Liver (tissue), 9 donors: ENCODE results near the gene ZNF829. TPM values are rescaled to one million over a fixed set of nuclear protein-coding genes. Genes with fewer than 3 reads are reported as not detected.

Experiments used
- DNase-seq: peaks from one replicate; pipeline ENCODE4 v3.0.0-alpha.2; 2017; ENCODE audit warnings: low spot score
- H3K27ac ChIP-seq, 2 donors: one replicate each; pipeline ENCODE4 v1.7.0; 2013; ENCODE audit warnings: inconsistent platforms in 2 of 2, low read length in 2 of 2, control low read depth in 1 of 2, low read depth in 1 of 2, mild to moderate bottlenecking in 1 of 2
- H3K27me3 ChIP-seq, 4 donors: one replicate each; pipeline versions ENCODE4 v1.6.1 to v1.7.0; 2013; ENCODE audit warnings: low read length in 3 of 4, inconsistent platforms in 1 of 4, mild to moderate bottlenecking in 1 of 4, moderate library complexity in 1 of 4; ENCODE audit not compliant: control insufficient read depth in 4 of 4, insufficient read depth in 4 of 4
- H3K36me3 ChIP-seq, 4 donors: one replicate each; pipeline versions ENCODE4 v1.6.1 to v1.7.0; 2013; ENCODE audit warnings: low read length in 3 of 4, mild to moderate bottlenecking in 3 of 4, low read depth in 1 of 4, moderate library complexity in 1 of 4; ENCODE audit not compliant: control insufficient read depth in 4 of 4, insufficient read depth in 3 of 4
- H3K4me1 ChIP-seq, 4 donors: one replicate each; pipeline versions ENCODE4 v1.6.1 to v1.7.0; 2013; ENCODE audit warnings: low read length in 3 of 4, mild to moderate bottlenecking in 3 of 4, moderate library complexity in 1 of 4; ENCODE audit not compliant: control insufficient read depth in 4 of 4, insufficient read depth in 4 of 4
- H3K4me3 ChIP-seq, 3 donors: one replicate each; pipeline versions ENCODE4 v1.6.1 to v1.7.0; 2013; ENCODE audit warnings: low read length in 3 of 3, control low read depth in 1 of 3, low read depth in 1 of 3, mild to moderate bottlenecking in 1 of 3
- H3K9ac ChIP-seq, 2 donors: one replicate each; pipeline ENCODE4 v1.7.0; 2013; ENCODE audit warnings: low read length in 2 of 2, mild to moderate bottlenecking in 2 of 2, moderate library complexity in 2 of 2, control low read depth in 1 of 2, low read depth in 1 of 2
- H3K9me3 ChIP-seq, 4 donors: one replicate each; pipeline versions ENCODE4 v1.6.1 to v1.7.0; 2013; ENCODE audit warnings: low read length in 3 of 4; ENCODE audit not compliant: control insufficient read depth in 4 of 4
- FOXA1 ChIP-seq: IDR thresholded peaks from 2 replicates; pipeline ENCODE4 v1.6.1; 2016; ENCODE audit warnings: antibody characterized with exemption
- FOXA2 ChIP-seq: IDR thresholded peaks from 2 replicates; pipeline ENCODE4 v1.6.1; 2016; ENCODE audit warnings: antibody characterized with exemption
- GABPA ChIP-seq, 2 donors: IDR thresholded peaks in 1 of 2; conservative IDR thresholded peaks in 1 of 2; 2 replicates each; pipeline ENCODE4 v1.6.1; 2016; ENCODE audit warnings: antibody characterized with exemption in 2 of 2, mild to moderate bottlenecking in 1 of 2, moderate library complexity in 1 of 2
- HNF4A ChIP-seq, 2 donors: conservative IDR thresholded peaks; 2 replicates each; pipeline ENCODE4 v1.6.1; 2016; ENCODE audit warnings: antibody characterized with exemption in 2 of 2, mild to moderate bottlenecking in 2 of 2
- JUND ChIP-seq, 2 donors: IDR thresholded peaks; 2 replicates each; pipeline ENCODE4 v1.6.1; 2016; ENCODE audit warnings: antibody characterized with exemption in 2 of 2
- NR2F2 ChIP-seq: IDR thresholded peaks from 2 replicates; pipeline ENCODE4 v1.6.1; 2016; ENCODE audit warnings: antibody characterized with exemption
- RAD21 ChIP-seq, 2 donors: IDR thresholded peaks; 2 replicates each; pipeline ENCODE4 v1.6.1; 2016; ENCODE audit warnings: antibody characterized with exemption in 2 of 2, mild to moderate bottlenecking in 2 of 2
- RXRA ChIP-seq, 2 donors: IDR thresholded peaks; 2 replicates each; pipeline ENCODE4 v1.6.1; 2017 to 2018; ENCODE audit warnings: antibody characterized with exemption in 2 of 2, mild to moderate bottlenecking in 1 of 2
- SP1 ChIP-seq: IDR thresholded peaks from 2 replicates; pipeline ENCODE4 v1.6.1; 2018; ENCODE audit warnings: antibody characterized with exemption, mild to moderate bottlenecking
- TAF1 ChIP-seq: conservative IDR thresholded peaks from 2 replicates; pipeline ENCODE4 v1.6.1; 2016; ENCODE audit warnings: antibody characterized with exemption, mild to moderate bottlenecking
- YY1 ChIP-seq: IDR thresholded peaks from 2 replicates; pipeline ENCODE4 v1.6.1; 2016; ENCODE audit warnings: antibody characterized with exemption, mild to moderate bottlenecking
- WGBS: extraction: QIAGEN DNeasy Blood & Tissue Kit; methylation state at CpG from one replicate; pipeline ENCODE4 v1.1.7; 2013; 5-methylcytosine and 5-hydroxymethylcytosine counted together
- polyA plus RNA-seq, 2 donors: library from polyadenylated mRNA; stranded (reverse) in 1 of 2; unstranded in 1 of 2; fragments of 200-250 nt in 1 of 2; fragments of >200 nt in 1 of 2; fragmentation: Nextera tagmentation in 1 of 2; extraction: Ambion mirVana in 1 of 2; gene quantifications; one replicate each; pipeline versions ENCODE4 v1.2.1 to v1.2.3, GENCODE V29; 2013 to 2015
- total RNA-seq, 2 donors: library from RNA; depleted of rRNA; stranded (reverse); fragments of >200 nt; gene quantifications; one replicate each; pipeline ENCODE4 v1.2.3, GENCODE V29; 2014
- TF ChIP-seq, protein P1 (sequence below): IDR thresholded peaks from 2 replicates; pipeline ENCODE4 v1.6.1; 2016; ENCODE audit warnings: antibody characterized with exemption
- TF ChIP-seq, protein P2 (sequence below): IDR thresholded peaks from 2 replicates; pipeline ENCODE4 v1.6.1; 2016; ENCODE audit warnings: antibody characterized with exemption, mild to moderate bottlenecking
- TF ChIP-seq, protein P3 (sequence below): fragments of 150-350 bp; IDR thresholded peaks from 2 replicates; pipeline ENCODE4 v1.5.1; 2017; ENCODE audit warnings: improper control_type of control experiment, low read depth, low read length; ENCODE audit not compliant: missing input control
- TF ChIP-seq, protein P4 (sequence below): IDR thresholded peaks from 2 replicates; pipeline ENCODE4 v1.6.1; 2016; ENCODE audit warnings: antibody characterized with exemption
- TF ChIP-seq, protein P5 (sequence below): IDR thresholded peaks from 2 replicates; pipeline ENCODE4 v1.6.1; 2016; ENCODE audit warnings: antibody characterized with exemption
- donor health status: healthy.
- donor health status: healthy.
- donor health status: healthy.
- donor health status: healthy.
- donor health status: healthy.

ZNF829 gene
- total and polyA plus RNA-seq, 4 donors, result 0.32 to 1.3 (median 0.75) TPM

DNA sequence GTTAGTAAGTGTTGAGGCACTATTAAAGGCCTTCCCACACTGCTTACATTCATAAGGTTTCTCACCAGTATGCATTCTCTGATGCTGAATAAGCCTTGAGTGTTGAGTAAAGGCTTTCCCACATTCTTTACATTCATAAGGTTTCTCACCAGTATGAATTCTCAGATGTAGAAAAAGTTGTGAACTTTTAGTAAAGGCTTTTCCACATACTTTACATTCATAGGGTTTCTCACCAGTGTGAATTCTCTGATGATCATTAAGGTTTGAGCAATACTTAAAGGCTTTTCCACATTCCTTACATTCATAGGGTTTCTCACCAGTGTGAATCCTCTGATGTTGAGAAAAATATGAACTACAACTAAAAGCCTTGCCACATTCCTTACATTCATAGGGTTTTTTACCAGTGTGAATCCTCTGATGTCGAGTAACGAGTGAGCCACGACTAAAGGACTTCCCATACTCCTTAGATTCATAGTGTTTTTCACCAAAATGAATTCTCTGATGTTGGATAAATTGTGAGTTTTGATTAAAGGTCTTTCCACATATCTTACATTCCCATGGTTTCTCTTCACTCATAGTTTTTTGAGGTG is 24.2 kb downstream of the ZNF829 start:
- WGBS, result 96% methylated on average over 3 of the region's 3 CpGs
- peak overlapping the region in 2 of 3 donors; percentile 45 to 58 for H3K4me3 ChIP-seq
- H3K27me3 ChIP-seq, result no peaks in the 10 kb centered on the region
- H3K9me3 ChIP-seq, result peaks cover 48 to 88% (median 72%) of the 10 kb centered on the region in 4 donors
- TF ChIP-seq YY1, result no peak
- TF ChIP-seq, protein P1, sequence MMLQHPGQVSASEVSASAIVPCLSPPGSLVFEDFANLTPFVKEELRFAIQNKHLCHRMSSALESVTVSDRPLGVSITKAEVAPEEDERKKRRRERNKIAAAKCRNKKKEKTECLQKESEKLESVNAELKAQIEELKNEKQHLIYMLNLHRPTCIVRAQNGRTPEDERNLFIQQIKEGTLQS, result no peak
- no peak for TF ChIP-seq JUND (IDR thresholded peaks at IDR 0.05)
- TF ChIP-seq RAD21 (IDR thresholded peaks at IDR 0.05), result no peak
- no peak for TF ChIP-seq HNF4A (conservative IDR thresholded peaks at IDR 0.05)
- no peak for TF ChIP-seq TAF1
- TF ChIP-seq, protein P2, sequence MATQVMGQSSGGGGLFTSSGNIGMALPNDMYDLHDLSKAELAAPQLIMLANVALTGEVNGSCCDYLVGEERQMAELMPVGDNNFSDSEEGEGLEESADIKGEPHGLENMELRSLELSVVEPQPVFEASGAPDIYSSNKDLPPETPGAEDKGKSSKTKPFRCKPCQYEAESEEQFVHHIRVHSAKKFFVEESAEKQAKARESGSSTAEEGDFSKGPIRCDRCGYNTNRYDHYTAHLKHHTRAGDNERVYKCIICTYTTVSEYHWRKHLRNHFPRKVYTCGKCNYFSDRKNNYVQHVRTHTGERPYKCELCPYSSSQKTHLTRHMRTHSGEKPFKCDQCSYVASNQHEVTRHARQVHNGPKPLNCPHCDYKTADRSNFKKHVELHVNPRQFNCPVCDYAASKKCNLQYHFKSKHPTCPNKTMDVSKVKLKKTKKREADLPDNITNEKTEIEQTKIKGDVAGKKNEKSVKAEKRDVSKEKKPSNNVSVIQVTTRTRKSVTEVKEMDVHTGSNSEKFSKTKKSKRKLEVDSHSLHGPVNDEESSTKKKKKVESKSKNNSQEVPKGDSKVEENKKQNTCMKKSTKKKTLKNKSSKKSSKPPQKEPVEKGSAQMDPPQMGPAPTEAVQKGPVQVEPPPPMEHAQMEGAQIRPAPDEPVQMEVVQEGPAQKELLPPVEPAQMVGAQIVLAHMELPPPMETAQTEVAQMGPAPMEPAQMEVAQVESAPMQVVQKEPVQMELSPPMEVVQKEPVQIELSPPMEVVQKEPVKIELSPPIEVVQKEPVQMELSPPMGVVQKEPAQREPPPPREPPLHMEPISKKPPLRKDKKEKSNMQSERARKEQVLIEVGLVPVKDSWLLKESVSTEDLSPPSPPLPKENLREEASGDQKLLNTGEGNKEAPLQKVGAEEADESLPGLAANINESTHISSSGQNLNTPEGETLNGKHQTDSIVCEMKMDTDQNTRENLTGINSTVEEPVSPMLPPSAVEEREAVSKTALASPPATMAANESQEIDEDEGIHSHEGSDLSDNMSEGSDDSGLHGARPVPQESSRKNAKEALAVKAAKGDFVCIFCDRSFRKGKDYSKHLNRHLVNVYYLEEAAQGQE, result no peak
- TF ChIP-seq, protein P3, sequence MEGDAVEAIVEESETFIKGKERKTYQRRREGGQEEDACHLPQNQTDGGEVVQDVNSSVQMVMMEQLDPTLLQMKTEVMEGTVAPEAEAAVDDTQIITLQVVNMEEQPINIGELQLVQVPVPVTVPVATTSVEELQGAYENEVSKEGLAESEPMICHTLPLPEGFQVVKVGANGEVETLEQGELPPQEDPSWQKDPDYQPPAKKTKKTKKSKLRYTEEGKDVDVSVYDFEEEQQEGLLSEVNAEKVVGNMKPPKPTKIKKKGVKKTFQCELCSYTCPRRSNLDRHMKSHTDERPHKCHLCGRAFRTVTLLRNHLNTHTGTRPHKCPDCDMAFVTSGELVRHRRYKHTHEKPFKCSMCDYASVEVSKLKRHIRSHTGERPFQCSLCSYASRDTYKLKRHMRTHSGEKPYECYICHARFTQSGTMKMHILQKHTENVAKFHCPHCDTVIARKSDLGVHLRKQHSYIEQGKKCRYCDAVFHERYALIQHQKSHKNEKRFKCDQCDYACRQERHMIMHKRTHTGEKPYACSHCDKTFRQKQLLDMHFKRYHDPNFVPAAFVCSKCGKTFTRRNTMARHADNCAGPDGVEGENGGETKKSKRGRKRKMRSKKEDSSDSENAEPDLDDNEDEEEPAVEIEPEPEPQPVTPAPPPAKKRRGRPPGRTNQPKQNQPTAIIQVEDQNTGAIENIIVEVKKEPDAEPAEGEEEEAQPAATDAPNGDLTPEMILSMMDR, result no peak
- TF ChIP-seq, protein P4, sequence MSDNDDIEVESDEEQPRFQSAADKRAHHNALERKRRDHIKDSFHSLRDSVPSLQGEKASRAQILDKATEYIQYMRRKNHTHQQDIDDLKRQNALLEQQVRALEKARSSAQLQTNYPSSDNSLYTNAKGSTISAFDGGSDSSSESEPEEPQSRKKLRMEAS, result no peak
- TF ChIP-seq NR2F2, result no peak
- TF ChIP-seq SP1, result no peak
- TF ChIP-seq FOXA2, result no peak
- TF ChIP-seq, protein P5, sequence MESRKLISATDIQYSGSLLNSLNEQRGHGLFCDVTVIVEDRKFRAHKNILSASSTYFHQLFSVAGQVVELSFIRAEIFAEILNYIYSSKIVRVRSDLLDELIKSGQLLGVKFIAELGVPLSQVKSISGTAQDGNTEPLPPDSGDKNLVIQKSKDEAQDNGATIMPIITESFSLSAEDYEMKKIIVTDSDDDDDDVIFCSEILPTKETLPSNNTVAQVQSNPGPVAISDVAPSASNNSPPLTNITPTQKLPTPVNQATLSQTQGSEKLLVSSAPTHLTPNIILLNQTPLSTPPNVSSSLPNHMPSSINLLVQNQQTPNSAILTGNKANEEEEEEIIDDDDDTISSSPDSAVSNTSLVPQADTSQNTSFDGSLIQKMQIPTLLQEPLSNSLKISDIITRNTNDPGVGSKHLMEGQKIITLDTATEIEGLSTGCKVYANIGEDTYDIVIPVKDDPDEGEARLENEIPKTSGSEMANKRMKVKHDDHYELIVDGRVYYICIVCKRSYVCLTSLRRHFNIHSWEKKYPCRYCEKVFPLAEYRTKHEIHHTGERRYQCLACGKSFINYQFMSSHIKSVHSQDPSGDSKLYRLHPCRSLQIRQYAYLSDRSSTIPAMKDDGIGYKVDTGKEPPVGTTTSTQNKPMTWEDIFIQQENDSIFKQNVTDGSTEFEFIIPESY, result no peak
- TF ChIP-seq RXRA (IDR thresholded peaks at IDR 0.05), result no peak
- TF ChIP-seq FOXA1, result no peak
- TF ChIP-seq GABPA (IDR thresholded peaks at IDR 0.05 in 1 of 2, conservative IDR thresholded peaks at IDR 0.05 in 1 of 2), result no peak
- DNase-seq, result no peak
- peaks cover 6 to 42% (median 27%) of the 10 kb centered on the region in 4 donors for H3K36me3 ChIP-seq
- H3K4me1 ChIP-seq, result no peaks in the 10 kb centered on the region
- H3K9ac ChIP-seq, result no peak overlapping the region
- no peak overlapping the region for H3K27ac ChIP-seq
